NK-92 (cell line): ENCODE measurements around the gene THBS2.
"Not testable (repeated sequence)": the region's sequence is repeated elsewhere in the genome, so short reads cannot be mapped to it uniquely, and the experiment has no call there.

Experiments used
- DNase-seq: peaks from one replicate; lab custom pipeline; 2025; ENCODE audit not compliant: unreplicated experiment; lab: John Stamatoyannopoulos, UW

The THBS2 gene

DNA sequence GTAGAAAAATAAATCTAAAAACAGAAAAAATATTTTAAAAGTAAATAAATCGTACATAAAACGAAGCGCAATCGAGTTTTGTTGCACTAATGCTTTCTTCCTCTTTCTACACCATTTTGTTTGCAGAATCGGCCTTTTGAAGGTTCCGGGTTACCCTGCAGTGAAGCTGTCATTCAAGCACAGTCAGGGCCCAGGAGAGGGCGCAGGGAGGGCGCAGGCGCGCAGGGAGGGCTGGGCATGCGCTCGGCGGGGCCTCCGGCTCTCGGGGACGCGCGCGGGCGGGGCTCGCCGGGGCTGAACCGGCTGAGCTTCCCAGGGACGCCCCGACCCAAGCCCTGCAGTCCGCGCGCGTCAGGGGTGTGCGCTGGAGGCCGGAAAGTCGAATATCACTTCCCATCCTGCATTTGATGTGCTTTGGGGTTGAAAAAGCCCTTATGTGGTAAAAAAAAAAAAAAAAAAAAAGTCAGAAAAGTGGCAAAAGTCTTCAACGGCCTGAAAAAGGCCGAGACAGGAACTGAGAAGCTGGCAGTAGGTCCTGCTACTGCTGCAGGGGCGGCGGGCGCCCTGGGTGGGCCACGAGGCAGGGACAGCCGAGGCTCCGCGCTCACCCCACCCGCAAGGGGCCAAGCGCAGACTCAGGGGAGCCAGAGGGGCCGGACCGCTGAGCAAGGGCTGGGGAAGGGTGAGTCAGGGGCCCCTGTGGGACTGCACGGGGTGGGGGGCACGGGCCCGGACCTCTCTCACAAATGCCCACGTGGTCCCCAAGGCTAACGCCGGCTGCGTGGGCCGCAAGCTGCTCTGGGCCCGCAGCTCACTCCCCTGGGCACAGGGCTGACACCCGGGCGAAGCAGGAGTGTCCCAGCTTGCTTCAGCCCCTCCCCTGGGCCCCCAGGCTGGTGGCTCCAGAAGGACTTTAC lies 40.5 kb downstream of the THBS2 start:
- DNase-seq: peak; percentile 32

DNA sequence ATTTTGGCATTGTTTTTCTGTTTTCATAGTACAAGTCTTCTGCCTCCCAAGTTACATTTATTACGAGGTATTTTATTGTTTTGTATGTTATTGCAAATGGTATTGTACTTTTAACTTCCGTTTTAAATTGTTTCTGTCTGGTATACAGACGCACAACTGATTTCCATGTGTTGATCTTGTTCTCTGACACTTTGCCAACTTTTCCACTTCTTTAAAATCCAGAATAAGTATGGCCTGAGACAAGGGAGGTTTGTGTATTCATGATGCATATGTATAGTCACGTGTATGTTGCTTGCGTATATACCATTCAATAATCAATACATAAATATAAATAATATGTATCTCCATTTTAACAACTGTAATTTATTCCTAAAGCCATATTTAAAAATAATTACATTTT lies 41.2 kb downstream of the THBS2 start:
- DNase-seq: no peak

DNA sequence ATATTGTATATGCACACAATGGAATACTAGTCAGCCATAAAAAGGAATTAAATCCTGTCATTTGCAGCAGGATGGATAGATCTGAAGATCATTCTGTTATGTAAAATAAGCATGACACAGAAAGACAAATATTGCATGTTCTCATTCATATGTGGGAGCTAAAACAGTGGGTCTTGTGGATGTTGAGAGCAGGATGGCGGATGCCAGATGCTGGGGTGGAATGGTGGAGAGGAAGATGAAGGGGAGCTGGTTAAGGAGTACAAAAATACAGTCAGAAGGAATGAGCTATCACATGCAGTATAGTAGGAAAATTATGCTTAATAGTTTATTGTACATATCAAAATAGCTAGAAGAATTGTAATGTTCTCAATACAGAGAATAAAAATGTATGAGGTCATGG lies 41.8 kb downstream of the THBS2 start:
- DNase-seq: no peak

DNA sequence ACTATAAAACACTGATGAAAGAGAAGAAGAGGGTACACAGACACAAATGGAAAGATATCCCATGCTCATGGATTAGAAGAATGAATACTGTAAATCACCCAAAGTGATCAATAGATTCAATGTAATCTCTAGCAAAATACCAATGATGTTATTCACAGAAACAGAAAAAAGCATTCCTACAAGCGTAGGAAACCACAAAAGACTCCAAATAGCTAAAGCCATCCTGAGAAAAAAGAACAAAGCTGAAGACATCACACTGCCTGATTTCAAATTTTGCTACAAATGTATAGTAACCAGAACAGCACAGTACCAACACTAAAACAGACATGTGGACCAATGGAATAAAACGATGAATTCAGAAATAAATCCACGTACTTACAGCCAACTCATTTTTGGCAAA lies 43.0 kb downstream of the THBS2 start:
- no peak for DNase-seq

DNA sequence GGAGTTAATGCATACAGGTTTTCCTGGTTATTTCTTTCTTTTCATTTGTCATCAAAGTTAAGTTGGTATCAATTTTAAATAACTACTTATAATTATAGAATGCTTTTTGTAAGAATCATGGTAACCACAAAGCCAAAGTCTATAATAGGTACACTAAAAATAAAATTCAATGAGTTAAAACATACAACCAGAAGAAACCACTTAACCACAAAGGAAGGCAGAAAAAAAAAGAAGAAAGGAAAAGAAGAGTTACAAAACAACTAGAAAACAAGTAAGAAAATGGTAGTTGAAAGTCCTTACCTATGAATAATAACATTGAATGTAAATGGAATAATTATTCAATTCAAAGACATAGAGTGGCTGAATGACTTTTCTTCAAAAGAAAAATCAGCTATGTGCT lies 45.6 kb downstream of the THBS2 start:
- no peak for DNase-seq

DNA sequence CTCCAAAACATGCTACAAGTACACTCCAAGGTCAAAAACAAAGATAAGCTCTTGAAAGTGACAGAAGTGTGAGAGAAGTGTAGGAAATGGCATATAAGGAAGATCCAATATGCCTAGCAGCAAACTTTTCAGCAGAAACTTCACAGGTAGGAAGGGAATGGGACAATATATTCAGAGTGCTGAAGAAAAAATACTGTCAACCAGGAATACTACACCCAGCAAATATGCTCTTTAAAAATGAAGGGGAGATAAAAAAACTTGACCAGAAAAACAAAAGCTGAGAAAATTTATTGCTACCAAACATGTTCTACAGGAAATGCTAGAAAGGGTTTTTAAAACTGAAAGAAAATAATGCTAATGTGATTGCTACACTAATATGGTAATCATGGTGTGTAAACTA lies 46.2 kb downstream of the THBS2 start:
- no peak for DNase-seq

DNA sequence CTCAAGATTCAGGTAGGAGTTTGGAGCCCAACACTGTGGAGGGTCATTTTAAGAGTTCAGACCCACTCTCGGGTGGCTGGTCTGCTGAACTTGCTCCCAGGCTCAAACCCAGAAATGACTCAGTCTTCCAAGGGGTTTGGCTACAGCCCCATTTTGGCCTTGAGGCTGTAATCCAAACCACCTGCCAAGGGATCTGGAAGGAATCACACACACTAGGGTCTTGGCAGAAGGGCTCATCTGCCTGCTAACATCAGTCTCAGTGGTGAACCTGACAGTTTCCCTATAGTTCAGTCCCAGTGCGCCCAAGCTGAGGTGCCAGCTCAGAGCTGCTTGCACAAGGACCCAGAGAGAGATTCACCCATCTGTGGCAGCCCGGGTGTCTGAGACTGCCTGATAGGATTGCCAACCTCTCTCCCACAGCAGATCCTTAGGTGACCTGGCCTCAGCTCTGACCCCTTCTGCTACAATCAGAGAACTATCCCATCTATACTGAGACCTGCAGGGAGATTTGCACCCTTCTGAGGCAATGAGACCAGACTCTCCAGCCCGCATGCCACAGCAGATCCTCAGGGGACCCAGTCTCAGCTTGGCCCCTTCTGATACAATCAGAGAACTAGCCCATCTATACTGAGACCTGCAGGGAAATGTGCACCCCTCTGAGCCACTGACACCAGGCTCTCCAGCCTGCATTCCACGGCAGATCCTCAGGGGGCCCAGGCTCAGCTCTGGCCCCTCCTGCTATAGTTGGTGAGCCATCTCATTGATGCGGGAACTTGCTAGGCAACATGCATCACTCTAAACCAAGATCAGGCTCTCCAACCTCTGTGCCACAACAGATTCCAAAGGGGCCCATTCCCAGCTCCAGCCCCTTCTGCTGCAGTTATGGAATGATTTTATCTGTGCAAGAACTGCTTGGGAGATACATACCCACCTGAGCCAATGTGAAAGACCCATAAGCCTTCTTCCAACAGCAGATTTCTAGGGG lies 48.2 kb downstream of the THBS2 start:
- no peak for DNase-seq

DNA sequence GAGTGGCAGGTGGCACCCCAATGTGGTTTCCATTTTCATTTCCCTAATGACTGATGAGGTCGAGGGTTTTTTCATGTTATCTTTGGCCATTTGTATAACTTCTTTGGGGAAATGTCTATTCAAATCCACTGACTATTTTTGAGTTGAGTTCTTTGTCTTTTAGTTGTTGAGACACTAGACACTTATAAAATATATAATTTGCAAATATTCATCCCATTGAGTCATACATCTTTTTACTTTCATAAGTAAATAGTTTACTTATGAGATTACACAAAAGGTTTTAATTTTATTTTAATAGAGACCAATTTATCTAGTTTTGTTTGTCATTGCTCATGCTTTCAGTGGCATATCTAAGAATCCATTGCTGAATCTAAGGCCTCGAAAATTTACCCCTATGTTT lies 49.5 kb downstream of the THBS2 start:
- DNase-seq: no peak

DNA sequence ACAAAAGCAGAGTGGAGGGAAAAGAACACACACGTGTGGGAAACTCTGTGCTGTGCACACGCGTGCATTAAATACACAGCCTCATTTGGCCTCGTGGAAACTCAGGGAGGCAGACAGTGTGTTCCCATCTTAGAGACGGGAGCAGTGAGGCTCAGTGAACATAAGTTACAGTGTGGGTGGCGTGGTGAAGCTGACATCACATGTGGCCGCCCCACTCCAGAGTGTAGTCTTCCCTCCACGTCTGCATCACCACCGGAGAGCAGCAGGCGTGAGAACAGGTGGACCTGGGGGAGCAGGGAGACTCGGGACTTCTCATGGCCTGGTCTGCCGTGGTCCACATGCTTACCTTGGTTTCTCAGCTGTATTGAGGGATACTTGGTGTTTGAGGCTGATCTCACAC lies 51.7 kb downstream of the THBS2 start:
- no peak for DNase-seq

DNA sequence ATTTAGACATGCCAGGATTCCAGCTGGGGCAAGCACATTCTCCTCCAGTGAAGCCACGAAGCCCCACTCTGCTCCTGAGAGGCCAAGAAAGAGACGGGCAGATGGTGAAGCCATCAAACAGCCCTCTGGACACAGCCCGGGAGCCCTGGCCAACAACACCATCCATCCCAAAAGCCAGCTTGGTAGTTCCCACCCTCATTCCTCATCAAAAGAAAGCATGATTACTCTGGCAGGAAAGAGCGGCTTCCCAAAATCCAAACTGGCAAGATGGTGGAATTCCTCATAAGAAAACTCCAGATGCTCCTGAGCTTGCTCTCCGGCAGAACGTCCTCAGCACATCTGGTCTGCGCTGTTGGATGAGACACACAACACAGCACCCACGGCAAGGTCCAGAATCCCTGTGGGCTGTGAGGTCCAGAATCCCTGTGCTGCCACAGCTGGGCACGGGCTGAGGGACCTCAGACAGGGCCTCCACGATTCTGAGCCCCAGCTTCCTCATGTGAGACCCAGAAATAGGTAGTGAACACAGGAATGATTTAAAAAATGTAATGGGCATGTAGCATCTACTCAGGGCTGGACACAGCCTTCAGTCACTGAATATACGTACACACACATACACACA lies 52.6 kb downstream of the THBS2 start:
- no peak for DNase-seq

DNA sequence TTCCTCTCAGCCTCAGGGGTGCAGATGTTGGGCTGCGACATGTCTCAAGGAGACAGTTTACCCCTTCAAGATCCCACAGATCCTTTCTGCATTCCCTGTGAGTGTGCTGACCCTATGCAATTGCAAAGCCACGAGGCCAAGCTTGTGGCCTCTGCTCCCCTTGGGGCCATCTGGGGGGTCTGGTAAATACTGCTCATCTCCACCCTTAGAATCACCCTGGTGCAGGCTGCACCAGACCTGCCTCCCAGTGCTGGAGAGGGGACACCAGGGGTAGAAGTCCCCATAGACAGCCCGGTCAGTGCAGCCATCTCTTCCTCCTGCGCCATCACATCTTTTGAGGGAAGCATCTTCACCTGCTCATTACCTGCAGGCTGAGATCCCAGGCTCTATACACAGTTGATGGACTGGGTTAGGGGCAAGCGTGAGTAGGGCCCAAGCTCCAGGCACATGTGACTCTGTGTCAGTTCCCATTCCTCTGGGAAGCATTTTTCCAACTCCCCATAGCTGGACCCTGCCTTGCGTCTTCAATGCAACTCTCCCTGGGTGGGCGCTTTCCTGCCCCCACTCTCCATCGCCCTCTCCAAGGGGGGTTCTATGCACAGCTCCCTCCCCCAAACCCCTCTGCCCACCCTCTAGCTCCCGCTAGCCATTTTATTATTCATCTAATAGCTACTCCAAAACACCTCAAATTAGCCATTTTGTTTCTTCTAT lies 53.9 kb downstream of the THBS2 start:
- no peak for DNase-seq

DNA sequence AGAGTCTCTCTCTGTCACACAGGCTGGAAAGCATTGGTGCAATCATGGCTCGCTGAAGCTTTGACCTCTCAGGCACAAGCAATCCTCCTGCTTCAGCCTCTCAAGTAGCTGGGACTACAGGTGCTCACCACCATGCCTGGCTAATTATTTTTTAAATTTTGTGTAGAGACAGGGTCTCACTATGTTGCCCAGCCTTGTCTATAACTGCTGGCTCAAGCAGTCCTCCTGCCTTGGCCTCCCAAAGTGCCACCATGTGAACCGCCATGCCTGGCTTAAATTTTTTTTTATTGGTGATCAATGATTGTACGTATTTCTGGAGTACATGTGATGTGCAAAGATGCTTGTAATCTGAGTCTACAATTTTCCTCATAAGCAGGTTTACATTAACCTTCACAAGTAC lies 54.8 kb downstream of the THBS2 start:
- DNase-seq: no peak

DNA sequence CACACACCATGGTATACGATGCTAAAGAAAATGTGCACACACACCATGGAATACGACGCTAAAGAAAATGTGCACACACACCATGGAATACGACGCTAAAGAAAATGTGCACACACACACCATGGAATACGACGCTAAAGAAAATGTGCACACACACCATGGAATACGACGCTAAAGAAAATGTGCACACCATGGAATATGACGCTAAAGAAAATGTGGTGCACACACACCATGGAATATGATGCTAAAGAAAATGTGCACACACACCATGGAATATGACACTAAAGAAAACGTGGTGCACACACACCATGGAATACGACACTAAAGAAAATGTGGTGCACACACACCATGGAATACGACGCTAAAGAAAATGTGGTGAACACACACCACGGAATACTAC lies 55.7 kb downstream of the THBS2 start:
- DNase-seq: not testable (repeated sequence)

DNA sequence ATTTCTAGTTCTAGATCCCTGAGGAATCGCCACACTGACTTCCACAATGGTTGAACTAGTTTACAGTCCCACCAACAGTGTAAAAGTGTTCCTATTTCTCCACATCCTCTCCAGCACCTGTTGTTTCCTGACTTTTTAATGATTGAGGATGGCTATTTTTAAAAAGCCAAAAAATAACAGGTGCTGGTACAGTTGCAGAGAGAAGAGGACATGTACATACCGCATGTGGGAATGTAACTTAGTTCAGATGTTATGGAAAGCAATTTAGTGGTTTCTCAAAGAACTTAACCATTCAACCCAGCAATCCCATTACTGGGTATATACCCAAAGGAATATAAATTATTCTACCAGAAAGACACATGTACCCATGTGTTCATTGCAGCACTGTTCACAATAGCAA lies 57.4 kb downstream of the THBS2 start:
- not testable (repeated sequence) for DNase-seq

DNA sequence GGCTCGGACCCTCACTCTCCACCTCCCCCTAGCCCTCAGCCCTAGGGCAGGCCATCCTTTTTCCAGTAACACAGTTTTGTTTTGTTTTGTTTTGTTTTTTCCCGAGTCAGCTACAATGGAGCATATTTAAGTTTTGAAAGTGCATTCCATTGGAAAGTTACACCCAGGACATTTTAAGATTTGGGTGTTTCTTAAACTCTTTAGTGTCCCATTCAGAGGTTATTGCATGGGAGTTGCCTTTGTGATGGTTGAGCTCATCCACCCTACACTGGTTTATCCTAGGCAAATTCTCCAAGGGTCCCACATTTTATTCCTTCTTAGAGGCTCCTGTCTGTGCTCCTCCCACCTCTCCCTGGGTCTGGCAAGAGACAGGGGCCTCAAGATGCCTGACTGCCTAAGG lies 58.9 kb downstream of the THBS2 start:
- no peak for DNase-seq

DNA sequence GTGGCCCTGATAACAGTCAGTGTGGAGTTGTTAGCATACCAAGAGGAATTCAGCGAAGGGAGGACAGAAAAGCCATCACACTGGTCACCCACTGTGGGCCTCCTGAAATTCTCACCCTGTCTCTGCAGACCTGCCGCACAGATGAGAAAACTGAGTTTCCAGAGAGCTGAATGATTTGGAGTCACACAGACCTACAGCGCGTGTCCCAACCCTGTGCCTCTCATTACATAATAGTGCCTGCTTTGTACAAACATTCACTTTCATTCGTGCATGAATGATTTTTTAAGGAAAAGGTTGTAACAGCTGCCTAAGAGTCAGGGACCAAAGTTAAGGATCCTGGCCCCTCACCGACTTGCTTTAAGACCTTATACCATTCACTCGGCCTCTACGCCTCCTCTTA lies 62.7 kb downstream of the THBS2 start:
- no peak for DNase-seq

DNA sequence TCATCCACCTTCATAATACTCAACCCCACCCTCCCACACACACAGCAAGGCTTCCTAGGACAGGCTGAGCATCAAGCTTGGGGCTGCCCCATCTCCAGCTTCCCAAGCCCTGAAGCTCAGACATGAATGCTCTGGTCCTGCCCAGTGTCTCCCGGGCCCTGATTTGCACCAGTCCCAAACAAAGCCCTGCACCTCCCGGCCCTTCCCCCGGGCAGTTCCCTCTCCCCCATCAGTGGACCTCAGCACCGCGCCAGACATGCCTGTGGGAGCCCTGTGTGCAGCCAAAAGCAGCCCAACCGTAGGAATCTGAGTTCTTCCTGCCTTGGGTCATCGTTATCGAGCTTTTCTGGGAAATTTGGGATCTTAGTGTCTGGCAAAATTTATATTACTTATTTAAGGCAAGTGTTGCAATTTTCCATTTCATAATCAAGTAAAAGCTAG lies 63.5 kb downstream of the THBS2 start:
- DNase-seq: no peak

DNA sequence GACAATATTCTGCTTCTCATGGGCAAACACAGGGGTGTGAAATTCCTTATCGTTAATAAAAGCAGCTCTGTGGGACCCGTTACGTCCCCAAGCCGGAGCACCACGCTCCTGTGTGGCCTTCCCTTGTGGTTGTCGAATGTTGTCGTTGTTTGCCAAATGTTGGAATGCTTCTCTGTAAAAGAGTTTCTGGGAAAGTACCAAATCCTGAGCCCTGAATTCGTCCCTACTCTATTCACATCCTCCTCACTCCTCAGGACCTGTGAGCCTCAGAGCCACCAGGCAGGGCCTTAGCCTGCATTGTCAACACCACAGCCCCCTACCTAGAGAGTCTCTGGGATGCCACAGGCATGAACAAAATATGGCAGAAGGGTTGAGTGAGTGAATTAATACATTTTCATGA lies 64.0 kb downstream of the THBS2 start:
- no peak for DNase-seq

DNA sequence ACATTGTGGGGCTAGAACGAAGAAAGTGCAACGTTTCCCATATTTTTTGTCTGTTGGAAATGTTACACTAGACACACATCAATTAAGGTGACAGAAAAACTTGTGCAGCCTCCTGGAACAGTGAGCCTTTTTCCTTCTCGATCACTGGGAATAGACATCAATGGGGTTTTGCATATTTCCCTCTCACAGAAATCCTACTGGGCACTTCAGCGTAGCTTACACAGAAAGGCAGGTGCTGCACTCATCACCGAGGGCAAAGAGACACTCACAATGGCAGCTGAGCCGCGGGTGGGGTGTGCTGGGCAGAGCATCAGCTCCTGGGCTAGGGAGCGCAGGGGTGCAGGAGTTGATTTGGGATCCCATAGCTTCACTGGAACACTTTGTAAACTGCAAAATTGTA lies 64.5 kb downstream of the THBS2 start:
- DNase-seq: no peak

DNA sequence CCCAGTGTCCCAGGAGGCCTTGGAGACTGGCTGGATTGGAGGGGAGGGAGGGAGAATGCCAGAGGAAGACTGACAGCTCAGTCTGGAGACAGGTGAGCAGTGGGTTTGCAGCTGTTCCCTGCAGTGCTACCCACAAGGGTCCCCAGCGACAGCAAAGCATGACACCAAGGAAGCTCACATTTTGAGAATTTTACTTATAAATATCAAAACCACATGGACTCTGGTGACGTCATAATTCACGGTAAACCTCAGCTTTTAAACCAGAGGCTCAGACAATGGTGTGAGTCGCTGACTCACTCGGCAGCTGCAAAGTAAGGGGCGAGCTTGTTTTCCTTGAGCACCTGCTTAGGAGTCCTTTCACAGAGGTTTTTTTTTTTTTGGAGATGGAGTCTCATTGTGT lies 65.2 kb downstream of the THBS2 start:
- DNase-seq: no peak

DNA sequence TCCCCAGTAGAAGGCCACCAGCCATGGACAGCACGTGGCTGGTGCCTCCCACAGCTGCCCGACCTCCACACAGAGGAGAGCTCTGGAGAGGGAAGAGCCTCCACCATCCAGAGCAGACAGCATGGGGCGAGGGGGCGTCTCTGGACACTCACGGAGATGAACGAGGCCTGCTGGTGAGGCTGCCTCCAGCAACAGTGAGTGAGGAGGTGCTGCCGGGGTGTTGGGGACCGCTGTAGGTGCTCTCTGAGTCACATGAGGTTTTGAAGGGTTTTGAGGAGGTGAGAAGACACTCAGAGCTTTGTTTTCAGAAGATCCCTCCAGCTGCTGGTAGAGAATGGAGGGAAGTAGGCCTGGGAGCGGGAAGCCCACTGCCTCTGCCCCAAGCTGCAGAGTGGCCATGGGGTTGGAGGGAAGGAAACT lies 65.6 kb downstream of the THBS2 start:
- DNase-seq: no peak
